Measurements from ENCODE around the gene H3-3A. TPM values are rescaled to one million over a fixed set of nuclear protein-coding genes. Genes with fewer than 3 reads are reported as not detected.

H3-3A gene
- total RNA-seq, 2 donors from 2014 or later = 244 to 279 TPM

- no peak for TF ChIP-seq CTCF (IDR thresholded peaks at IDR 0.05)
- no peak for DNase-seq (ENCODE audit: low spot score)
- H3K9me3 ChIP-seq = no peaks in the 10 kb centered on the region
- no peak overlapping the region for H3K4me3 ChIP-seq
- no peaks in the 10 kb centered on the region for H3K4me1 ChIP-seq
- H3K27me3 ChIP-seq = no peaks in the 10 kb centered on the region
- no peaks in the 10 kb centered on the region for H3K36me3 ChIP-seq
- no peak overlapping the region for H3K27ac ChIP-seq
Observed at GRCh38 chr1:226046240-226046639, 16.3 kb upstream of the H3-3A start.

GRCh38 chr1:226047495-226047894 lies 15.0 kb upstream of the H3-3A start:
- Histone ChIP-seq H3K36me3 (no peaks in the 10 kb centered on the region), H3K4me1 (no peaks in the 10 kb centered on the region), H3K27me3 (no peaks in the 10 kb centered on the region), H3K27ac (no peak overlapping the region), H3K4me3 (no peak overlapping the region), H3K9me3 (no peaks in the 10 kb centered on the region)
- no peak for TF ChIP-seq CTCF (IDR thresholded peaks at IDR 0.05)
- no peak for DNase-seq (ENCODE audit: low spot score)

- H3K27me3 ChIP-seq = no peaks in the 10 kb centered on the region
- H3K4me3 ChIP-seq = no peak overlapping the region
- DNase-seq (ENCODE audit: low spot score) = no peak
- H3K9me3 ChIP-seq = no peaks in the 10 kb centered on the region
- H3K4me1 ChIP-seq = no peaks in the 10 kb centered on the region
- H3K27ac ChIP-seq = no peak overlapping the region
- TF ChIP-seq CTCF (IDR thresholded peaks at IDR 0.05) = no peak
- H3K36me3 ChIP-seq = no peaks in the 10 kb centered on the region
Observed at GRCh38 chr1:226048886-226049285, 13.6 kb upstream of the H3-3A start.

GRCh38 chr1:226050133-226050532 lies 12.4 kb upstream of the H3-3A start:
- H3K27me3 ChIP-seq = no peaks in the 10 kb centered on the region
- no peak overlapping the region for H3K27ac ChIP-seq
- H3K4me1 ChIP-seq = no peaks in the 10 kb centered on the region
- TF ChIP-seq CTCF (IDR thresholded peaks at IDR 0.05) = no peak
- no peaks in the 10 kb centered on the region for H3K36me3 ChIP-seq
- DNase-seq (ENCODE audit: low spot score) = no peak
- no peaks in the 10 kb centered on the region for H3K9me3 ChIP-seq
- H3K4me3 ChIP-seq = no peak overlapping the region

- Histone ChIP-seq H3K27me3 (no peaks in the 10 kb centered on the region), H3K27ac (no peak overlapping the region), H3K4me3 (no peak overlapping the region), H3K9me3 (no peaks in the 10 kb centered on the region), H3K4me1 (no peaks in the 10 kb centered on the region), H3K36me3 (no peaks in the 10 kb centered on the region)
- no peak for TF ChIP-seq CTCF (IDR thresholded peaks at IDR 0.05)
- no peak for DNase-seq (ENCODE audit: low spot score)
Observed at GRCh38 chr1:226051365-226051764, 11.2 kb upstream of the H3-3A start.

GRCh38 chr1:226052061-226052460 lies 10.5 kb upstream of the H3-3A start:
- no peak overlapping the region for H3K4me3 ChIP-seq
- no peak overlapping the region for H3K27ac ChIP-seq
- no peaks in the 10 kb centered on the region for H3K27me3 ChIP-seq
- H3K4me1 ChIP-seq = no peaks in the 10 kb centered on the region
- no peak for TF ChIP-seq CTCF (IDR thresholded peaks at IDR 0.05)
- no peaks in the 10 kb centered on the region for H3K9me3 ChIP-seq
- H3K36me3 ChIP-seq = no peaks in the 10 kb centered on the region
- no peak for DNase-seq (ENCODE audit: low spot score)

Measured in right atrium auricular region (tissue), 2 donors.